ENCODE results near the gene ELOVL6. TPM values are rescaled to one million over a fixed set of nuclear protein-coding genes. Genes with fewer than 3 reads are reported as not detected.

The ELOVL6 gene
- total RNA-seq, 4 donors from 2014 or later, result 15.9 to 32.2 (median 20.4) TPM

DNA sequence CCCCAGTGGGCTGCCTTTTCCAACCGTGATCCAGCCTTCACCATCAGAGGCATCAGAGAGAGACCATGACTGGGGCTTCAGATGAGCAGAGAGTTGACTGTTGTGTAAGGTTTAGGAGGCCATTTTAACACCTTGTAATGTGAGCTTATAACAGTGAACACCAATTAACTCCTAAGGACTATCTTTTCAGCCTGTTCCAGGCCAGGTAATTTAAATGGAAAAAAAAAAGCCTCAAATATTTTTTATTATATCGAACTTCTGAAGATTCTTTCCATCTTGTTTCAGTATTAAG is 13.3 kb upstream of the ELOVL6 start:
- no peak overlapping the region for H3K4me3 ChIP-seq (ENCODE audit: low read depth, poor library complexity, severe bottlenecking)
- intact Hi-C loops (cut with DNase I; ENCODE audit: low total_unique reads), result loop anchor here (10.0 kb wide), 1 partner anchor 167 kb away; no protein-coding TSS in a partner anchor
- TF ChIP-seq, protein P1, sequence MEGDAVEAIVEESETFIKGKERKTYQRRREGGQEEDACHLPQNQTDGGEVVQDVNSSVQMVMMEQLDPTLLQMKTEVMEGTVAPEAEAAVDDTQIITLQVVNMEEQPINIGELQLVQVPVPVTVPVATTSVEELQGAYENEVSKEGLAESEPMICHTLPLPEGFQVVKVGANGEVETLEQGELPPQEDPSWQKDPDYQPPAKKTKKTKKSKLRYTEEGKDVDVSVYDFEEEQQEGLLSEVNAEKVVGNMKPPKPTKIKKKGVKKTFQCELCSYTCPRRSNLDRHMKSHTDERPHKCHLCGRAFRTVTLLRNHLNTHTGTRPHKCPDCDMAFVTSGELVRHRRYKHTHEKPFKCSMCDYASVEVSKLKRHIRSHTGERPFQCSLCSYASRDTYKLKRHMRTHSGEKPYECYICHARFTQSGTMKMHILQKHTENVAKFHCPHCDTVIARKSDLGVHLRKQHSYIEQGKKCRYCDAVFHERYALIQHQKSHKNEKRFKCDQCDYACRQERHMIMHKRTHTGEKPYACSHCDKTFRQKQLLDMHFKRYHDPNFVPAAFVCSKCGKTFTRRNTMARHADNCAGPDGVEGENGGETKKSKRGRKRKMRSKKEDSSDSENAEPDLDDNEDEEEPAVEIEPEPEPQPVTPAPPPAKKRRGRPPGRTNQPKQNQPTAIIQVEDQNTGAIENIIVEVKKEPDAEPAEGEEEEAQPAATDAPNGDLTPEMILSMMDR (IDR thresholded peaks at IDR 0.05), result no peak
- TF ChIP-seq POLR2A (IDR thresholded peaks at IDR 0.05), result no peak

DNA sequence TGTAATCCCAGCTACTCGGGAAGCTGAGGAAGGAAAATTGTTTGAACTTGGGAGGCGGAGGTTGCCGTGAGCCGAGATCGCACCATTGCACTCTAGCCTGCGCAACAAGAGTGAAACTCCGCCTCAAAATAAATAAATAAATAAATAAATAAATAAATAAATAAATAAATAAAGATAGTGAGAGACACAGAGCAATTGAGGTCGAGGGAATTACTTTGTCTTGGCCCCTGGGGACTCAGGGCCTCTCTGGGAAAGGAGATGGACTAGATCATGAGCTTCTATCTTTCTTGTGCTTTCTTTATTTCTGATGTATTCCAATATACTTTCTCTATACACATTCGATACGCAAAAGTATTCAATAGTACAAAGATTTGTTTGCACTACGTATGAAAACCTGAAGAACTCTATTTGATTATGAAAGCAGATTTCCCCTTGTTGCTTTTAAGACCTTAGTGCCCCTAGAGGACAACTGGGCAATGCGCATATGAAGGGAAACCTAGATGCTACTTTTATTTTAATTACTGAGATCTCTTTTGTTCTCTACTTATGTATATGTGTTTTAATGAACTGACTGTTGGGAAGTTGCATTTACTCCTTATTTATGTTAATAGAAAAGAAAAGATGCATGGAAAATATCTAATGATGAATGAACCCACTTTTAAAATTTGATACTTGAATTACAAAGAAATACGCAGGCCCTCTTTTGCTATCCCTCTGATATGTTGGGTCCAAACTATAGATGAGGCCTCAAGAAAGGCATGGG is 12.8 kb upstream of the ELOVL6 start:
- H3K4me3 ChIP-seq (ENCODE audit: low read depth, poor library complexity, severe bottlenecking), result no peak overlapping the region
- no peak for TF ChIP-seq POLR2A (IDR thresholded peaks at IDR 0.05)
- TF ChIP-seq, protein P1 (IDR thresholded peaks at IDR 0.05), result no peak
- DNase-seq (ENCODE audit: low spot score in 2 of 2), result no peak
- intact Hi-C loops (cut with DNase I; ENCODE audit: low total_unique reads), result loop anchor here (10.0 kb wide), 1 partner anchor 166 kb away; no protein-coding TSS in a partner anchor
- WGBS, 2 donors, result 66 to 75% methylated on average over 13 of the region's 13 CpGs

More for the DNA sequence above, 13.3 kb upstream of the ELOVL6 start:
- DNase-seq (ENCODE audit: low spot score in 2 of 2), result no peak
- 71 to 73% methylated on average over 2 of the region's 2 CpGs for WGBS, 2 donors

DNA sequence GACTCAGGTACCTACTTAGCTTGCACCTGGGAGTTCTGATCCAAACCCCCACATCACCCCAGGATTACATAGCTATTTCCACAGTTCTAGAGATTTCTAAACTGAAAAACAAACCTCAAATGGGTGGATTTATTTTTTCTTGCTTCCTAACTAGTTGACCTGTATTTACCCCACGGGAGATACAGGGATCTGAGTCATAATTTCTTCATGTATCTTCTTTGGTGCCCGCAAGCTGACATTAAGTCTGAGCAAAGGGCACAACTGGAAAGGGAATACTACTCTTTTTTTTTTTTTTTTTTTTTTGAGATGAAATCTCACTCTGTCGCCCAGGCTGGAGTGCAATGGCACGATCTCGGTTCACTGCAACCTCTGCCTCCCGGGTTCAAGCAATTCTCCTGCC is 10.0 kb upstream of the ELOVL6 start:
- H3K4me3 ChIP-seq (ENCODE audit: low read depth, poor library complexity, severe bottlenecking), result no peak overlapping the region
- intact Hi-C loops (cut with DNase I; ENCODE audit: low total_unique reads), result no loop called here
- DNase-seq (ENCODE audit: low spot score in 2 of 2), result no peak
- 89 to 92% methylated on average over 6 of the region's 6 CpGs for WGBS, 2 donors
- no peak for TF ChIP-seq POLR2A (IDR thresholded peaks at IDR 0.05)
- TF ChIP-seq, protein P1 (IDR thresholded peaks at IDR 0.05), result no peak

DNA sequence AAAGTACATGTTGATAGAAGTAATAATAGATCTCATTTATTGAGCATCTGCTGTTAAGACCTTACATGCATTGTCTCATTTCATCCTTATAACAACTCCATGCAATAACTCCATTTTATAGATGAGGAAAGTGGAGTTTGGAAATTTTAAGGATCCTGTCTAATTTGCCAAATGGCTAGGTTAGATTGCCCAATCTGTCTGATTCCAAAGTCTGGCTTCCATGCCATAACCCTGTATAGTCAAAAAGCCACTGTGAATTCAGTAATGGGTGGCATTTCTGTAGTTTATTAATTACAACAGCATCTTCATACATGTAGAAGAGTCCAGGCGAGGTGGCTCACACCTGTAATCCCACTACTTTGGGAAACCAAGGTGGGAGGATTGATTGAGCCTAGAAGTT is 8.8 kb upstream of the ELOVL6 start:
- no peak for TF ChIP-seq POLR2A (IDR thresholded peaks at IDR 0.05)
- TF ChIP-seq, protein P1 (IDR thresholded peaks at IDR 0.05), result no peak
- DNase-seq (ENCODE audit: low spot score in 2 of 2), result no peak
- intact Hi-C loops (cut with DNase I; ENCODE audit: low total_unique reads), result no loop called here
- H3K4me3 ChIP-seq (ENCODE audit: low read depth, poor library complexity, severe bottlenecking), result no peak overlapping the region
- 86 to 96% methylated on average over 1 of the region's 1 CpG for WGBS, 2 donors

DNA sequence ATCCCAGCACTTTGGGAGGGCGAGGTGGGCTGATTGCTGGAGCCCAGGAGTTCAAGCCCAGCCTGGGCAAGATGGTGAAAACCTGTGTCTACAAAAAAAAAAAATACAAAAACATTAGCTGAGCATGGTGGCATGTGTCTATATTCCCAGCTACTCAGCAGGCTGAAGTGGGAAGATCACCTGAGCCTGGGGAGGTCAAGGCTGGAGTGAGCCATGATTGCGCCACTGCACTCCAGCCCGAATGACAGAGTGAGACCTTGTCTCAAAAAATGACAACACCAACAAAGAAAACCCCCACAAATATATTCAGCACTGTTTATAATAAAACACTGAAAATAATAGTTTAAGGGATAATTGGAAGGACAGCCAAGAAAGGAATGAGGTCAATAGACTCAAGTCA is 3.6 kb upstream of the ELOVL6 start:
- H3K4me3 ChIP-seq (ENCODE audit: low read depth, poor library complexity, severe bottlenecking), result no peak overlapping the region
- no peak for DNase-seq (ENCODE audit: low spot score in 2 of 2)
- intact Hi-C loops (cut with DNase I; ENCODE audit: low total_unique reads), result no loop called here
- WGBS, 2 donors, result 95 to 98% methylated on average over 3 of the region's 3 CpGs
- TF ChIP-seq, protein P1 (IDR thresholded peaks at IDR 0.05), result no peak
- no peak for TF ChIP-seq POLR2A (IDR thresholded peaks at IDR 0.05)

DNA sequence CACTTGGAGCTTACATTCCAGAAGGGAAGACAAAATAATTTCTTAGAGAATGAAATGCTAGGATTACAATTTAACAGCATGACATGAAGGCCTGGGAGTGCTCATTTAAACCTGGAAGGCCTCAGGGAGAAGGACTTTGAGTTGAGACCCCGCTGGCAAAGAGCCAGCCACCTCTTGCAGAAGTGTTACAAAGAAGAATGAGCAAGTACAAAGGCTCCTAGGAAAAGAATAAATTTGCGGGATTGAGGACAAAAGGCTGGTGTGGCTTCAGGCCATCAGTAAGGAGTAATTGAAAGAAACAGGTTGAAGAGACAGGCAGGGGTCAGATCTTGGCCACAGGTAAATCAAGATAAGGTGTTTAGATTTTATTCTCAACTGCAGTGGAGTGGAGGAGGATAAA is 3.1 kb upstream of the ELOVL6 start:
- no peak for DNase-seq (ENCODE audit: low spot score in 2 of 2)
- no peak overlapping the region for H3K4me3 ChIP-seq (ENCODE audit: low read depth, poor library complexity, severe bottlenecking)
- TF ChIP-seq POLR2A (IDR thresholded peaks at IDR 0.05), result no peak
- TF ChIP-seq, protein P1 (IDR thresholded peaks at IDR 0.05), result no peak
- intact Hi-C loops (cut with DNase I; ENCODE audit: low total_unique reads), result no loop called here
- 47 to 49% methylated on average over 2 of the region's 2 CpGs for WGBS, 2 donors
